MCF 10A (cell line): Measurements from ENCODE around the gene RNF25. TPM values are rescaled to one million over a fixed set of nuclear protein-coding genes. Genes with fewer than 3 reads are reported as not detected.
"Not testable (repeated sequence)": the region's sequence is repeated elsewhere in the genome, so short reads cannot be mapped to it uniquely, and the experiment has no call there.

ENCODE experiments used
- BruUV-seq: library from RNA; stranded (reverse); fragments of 400-500 nt; replicated peaks from 2 replicates; lab custom pipeline; 2021; lab: Mats Ljungman, UMichigan
- CTCF ChIA-PET: fragments of 300-600 bp; sonication (Branson Sonifier 250); formaldehyde crosslinking; extraction: SDS; loops from one replicate; lab custom pipeline; 2021; ENCODE audit warnings: antibody characterized with exemption, inconsistent platforms; lab: Yijun Ruan, JAX
- POLR2A ChIA-PET: fragments of 300-600, 350-650 bp; sonication (Branson Sonifier 250); formaldehyde crosslinking; extraction: SDS; loops from one replicate; lab custom pipeline; 2020; ENCODE audit warnings: antibody characterized with exemption, inconsistent platforms; lab: Yijun Ruan, JAX
- DNase-seq: peaks from one replicate; pipeline ENCODE4 v3.0.0-alpha.2; 2018; ENCODE audit not compliant: unreplicated experiment
- H3K27ac Mint-ChIP-seq: one replicate; pipeline ENCODE4 v1.8.0; 2022; ENCODE audit warnings: mild to moderate bottlenecking, low read depth, mixed read lengths; ENCODE audit not compliant: unreplicated experiment
- H3K27me3 Mint-ChIP-seq: one replicate; pipeline ENCODE4 v1.8.0; 2022; ENCODE audit warnings: mixed read lengths; ENCODE audit not compliant: insufficient read depth, unreplicated experiment
- H3K36me3 Mint-ChIP-seq: one replicate; pipeline ENCODE4 v1.8.0; 2022; ENCODE audit warnings: mild to moderate bottlenecking, moderate library complexity, mixed read lengths; ENCODE audit not compliant: insufficient read depth, unreplicated experiment
- H3K4me1 Mint-ChIP-seq: one replicate; pipeline ENCODE4 v1.8.0; 2022; ENCODE audit warnings: mixed read lengths; ENCODE audit not compliant: insufficient read depth, unreplicated experiment
- H3K4me3 Mint-ChIP-seq: one replicate; pipeline ENCODE4 v1.8.0; 2022; ENCODE audit warnings: mild to moderate bottlenecking, moderate library complexity, mixed read lengths; ENCODE audit not compliant: unreplicated experiment
- H3K9me3 Mint-ChIP-seq: one replicate; pipeline ENCODE4 v1.8.0; 2022; ENCODE audit warnings: mixed read lengths; ENCODE audit not compliant: unreplicated experiment
- intact Hi-C: fragments of 100-400 bp; cut with micrococcal nuclease; formaldehyde crosslinking; loops from 2 replicates; pipeline ENCODE4 v1.14.1; 2022
- total RNA-seq: library from RNA; stranded (reverse); gene quantifications from 2 replicates; pipeline ENCODE4 v1.2.3, GENCODE V29; 2022
- TF ChIP-seq, protein P1 (sequence below): fragments of 200-600 bp; IDR thresholded peaks from one replicate; pipeline ENCODE4 v1.8.0; 2022; ENCODE audit warnings: antibody characterized with exemption, mild to moderate bottlenecking; ENCODE audit not compliant: unreplicated experiment

RNF25 gene
- total RNA-seq, 1 experiment from 2014 or later: 60.8 TPM

DNA sequence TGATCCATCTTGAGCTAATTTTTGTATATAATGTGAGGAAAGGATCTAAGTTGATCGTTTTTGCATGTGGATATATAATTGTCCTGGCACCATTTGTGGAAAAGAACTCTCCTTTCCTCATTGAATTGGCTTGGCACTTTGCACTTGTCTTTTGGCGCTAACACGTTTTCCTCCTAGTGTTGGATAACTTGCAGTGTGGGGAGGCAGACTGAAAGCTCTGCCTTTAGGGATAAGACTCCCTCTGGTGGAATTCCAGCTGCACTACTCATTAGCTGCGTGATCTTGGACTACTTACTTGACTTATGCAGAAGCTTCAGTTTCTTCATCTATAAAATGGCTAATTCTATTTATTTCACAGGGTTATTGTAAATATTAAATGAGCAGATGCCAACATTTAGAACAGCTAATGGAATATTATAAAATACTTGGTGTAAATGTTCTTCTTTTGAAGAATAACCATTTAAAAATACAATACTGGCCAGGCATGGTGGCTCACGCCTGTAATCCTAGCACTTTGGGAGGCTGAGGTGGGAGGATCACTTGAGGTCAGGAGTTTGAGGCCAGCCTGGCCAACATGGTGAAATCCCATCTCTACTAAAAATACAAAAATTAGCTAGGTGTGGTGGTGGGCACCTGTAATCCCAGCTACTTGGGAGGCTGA, 15.7 kb upstream of the RNF25 start:
- TF ChIP-seq, protein P1, sequence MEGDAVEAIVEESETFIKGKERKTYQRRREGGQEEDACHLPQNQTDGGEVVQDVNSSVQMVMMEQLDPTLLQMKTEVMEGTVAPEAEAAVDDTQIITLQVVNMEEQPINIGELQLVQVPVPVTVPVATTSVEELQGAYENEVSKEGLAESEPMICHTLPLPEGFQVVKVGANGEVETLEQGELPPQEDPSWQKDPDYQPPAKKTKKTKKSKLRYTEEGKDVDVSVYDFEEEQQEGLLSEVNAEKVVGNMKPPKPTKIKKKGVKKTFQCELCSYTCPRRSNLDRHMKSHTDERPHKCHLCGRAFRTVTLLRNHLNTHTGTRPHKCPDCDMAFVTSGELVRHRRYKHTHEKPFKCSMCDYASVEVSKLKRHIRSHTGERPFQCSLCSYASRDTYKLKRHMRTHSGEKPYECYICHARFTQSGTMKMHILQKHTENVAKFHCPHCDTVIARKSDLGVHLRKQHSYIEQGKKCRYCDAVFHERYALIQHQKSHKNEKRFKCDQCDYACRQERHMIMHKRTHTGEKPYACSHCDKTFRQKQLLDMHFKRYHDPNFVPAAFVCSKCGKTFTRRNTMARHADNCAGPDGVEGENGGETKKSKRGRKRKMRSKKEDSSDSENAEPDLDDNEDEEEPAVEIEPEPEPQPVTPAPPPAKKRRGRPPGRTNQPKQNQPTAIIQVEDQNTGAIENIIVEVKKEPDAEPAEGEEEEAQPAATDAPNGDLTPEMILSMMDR: peak; percentile 63
- ChIA-PET CTCF (interaction anchor here (0.5 to 3.4 kb wide), 31 partner anchors 8 to 824 kb away, joined by 3 to 44 read pairs (median 4); partner anchors contain the start of genes BCS1L, RNF25, STK36 and TTLL4), POLR2A (interaction anchor here (0.7 to 2.4 kb wide), 5 partner anchors 15 to 400 kb away, joined by 3 to 18 read pairs (median 3); partner anchors contain the start of genes BCS1L, RNF25, STK36 and ZNF142)
- H3K4me1 Mint-ChIP-seq, BruUV-seq, H3K4me3 Mint-ChIP-seq, H3K9me3 Mint-ChIP-seq, H3K27me3 Mint-ChIP-seq, H3K27ac Mint-ChIP-seq: not testable (repeated sequence)
- intact Hi-C loops: loop anchor here (1.0 to 2.0 kb wide), 3 partner anchors 29 to 281 kb away; no protein-coding TSS in a partner anchor
- H3K36me3 Mint-ChIP-seq: peaks cover 24% of the 10 kb centered on the region
- DNase-seq: peak; percentile 83

DNA sequence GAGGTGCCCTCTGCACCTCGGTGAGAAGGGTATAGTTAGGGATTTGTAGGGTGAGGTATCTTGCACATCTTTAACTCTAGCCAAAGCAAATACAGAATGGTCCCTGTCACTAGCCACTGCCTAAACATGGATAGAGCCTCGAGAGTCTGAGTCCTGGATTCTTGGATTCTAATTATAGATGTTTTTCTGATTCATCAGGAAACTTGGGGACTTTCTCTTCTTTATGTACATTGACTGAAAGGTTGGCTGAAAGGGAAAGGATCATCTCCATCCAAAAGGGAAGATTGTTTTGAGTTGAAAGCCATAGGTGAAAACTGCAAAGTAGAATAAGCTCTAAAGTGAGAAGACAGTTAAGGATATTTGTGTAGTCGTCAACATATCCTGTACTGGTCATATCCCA, 8.3 kb upstream of the RNF25 start:
- TF ChIP-seq, protein P1: no peak
- Mint-ChIP-seq H3K36me3 (peaks cover 40% of the 10 kb centered on the region), H3K27me3 (no peaks in the 10 kb centered on the region), H3K4me3 (no peak overlapping the region), H3K9me3 (no peaks in the 10 kb centered on the region), H3K4me1 (peaks cover 5% of the 10 kb centered on the region), H3K27ac (no peak overlapping the region)
- ChIA-PET POLR2A (interaction anchor here (0.6 kb wide), 1 partner anchor 8 kb away, joined by 4 read pairs; the partner anchor contains the start of genes RNF25 and STK36), CTCF (interaction anchor here (0.5 to 1.5 kb wide), 2 partner anchors 166 to 168 kb away, joined by 3 to 6 read pairs; no protein-coding TSS in a partner anchor)
- no peak for DNase-seq
- intact Hi-C loops: no loop called here
- no TSS peak for BruUV-seq

DNA sequence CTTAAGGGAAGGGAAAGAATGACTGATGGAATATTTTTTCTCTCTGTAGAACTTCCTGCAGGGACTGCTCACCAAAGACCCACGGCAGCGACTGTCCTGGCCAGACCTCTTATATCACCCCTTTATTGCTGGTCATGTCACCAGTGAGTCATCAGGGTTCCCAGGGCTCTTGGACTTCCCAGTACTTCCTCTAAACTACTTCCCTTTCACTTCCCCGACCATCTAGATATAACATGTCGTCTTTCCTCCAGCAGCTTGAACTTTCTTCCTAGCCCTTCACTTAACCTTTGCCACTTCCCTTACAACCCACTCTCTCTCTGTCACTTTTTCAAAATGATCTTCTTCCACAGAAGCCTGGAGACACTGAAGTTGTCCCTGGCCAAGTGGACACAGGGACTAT, 7.3 kb upstream of the RNF25 start:
- BruUV-seq: no TSS peak
- TF ChIP-seq, protein P1: no peak
- Mint-ChIP-seq H3K27ac (no peak overlapping the region), H3K36me3 (peaks cover 34% of the 10 kb centered on the region), H3K9me3 (no peaks in the 10 kb centered on the region), H3K4me1 (peaks cover 5% of the 10 kb centered on the region), H3K27me3 (no peaks in the 10 kb centered on the region), H3K4me3 (no peak overlapping the region)
- no peak for DNase-seq
- intact Hi-C loops: no loop called here
- ChIA-PET CTCF (interaction anchor here (1.6 kb wide), 1 partner anchor 8 kb away, joined by 3 read pairs; no protein-coding TSS in a partner anchor), POLR2A (no interaction called here)

DNA sequence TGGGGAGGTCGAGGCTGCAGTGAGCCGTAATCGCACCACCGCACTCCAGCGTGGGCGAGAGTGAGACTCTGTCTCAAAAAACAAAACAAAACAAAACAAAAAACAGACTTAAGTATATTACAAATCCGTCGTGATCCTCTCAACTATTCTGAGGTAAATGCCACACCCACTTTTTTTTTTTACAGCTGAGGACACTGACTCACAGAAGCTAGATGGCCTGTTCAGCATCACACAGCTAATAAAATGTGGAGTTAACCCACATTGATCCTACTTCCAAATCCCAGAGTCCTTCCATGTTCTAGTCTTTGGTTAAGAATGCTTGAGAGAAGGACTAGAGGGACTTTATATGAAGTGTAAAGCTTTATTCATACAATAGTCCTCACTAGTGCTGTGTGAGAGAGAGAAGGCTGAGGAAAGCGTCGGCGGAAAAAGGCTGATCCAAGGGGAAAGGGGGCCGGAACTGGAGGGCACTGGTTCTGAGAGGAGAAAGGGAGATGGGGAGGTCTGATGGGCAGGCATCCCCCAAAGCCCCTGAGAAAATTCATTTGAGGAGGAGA, 627 bp downstream of the RNF25 start:
- intact Hi-C loops: loop anchor here (1.0 kb wide), 1 partner anchor 12 kb away; the partner anchor contains the start of genes BCS1L and ZNF142
- Mint-ChIP-seq H3K4me3 (peak overlapping the region; percentile 96), H3K9me3 (no peaks in the 10 kb centered on the region), H3K27me3 (no peaks in the 10 kb centered on the region), H3K27ac (peak overlapping the region; percentile 97), H3K4me1 (peaks cover 18% of the 10 kb centered on the region), H3K36me3 (peaks cover 30% of the 10 kb centered on the region)
- ChIA-PET CTCF (interaction anchor here (0.6 to 7.5 kb wide), 15 partner anchors 11 to 858 kb away, joined by 3 to 44 read pairs (median 3); partner anchors contain the start of genes BCS1L and ZNF142), POLR2A (interaction anchor here (0.8 to 6.5 kb wide), 14 partner anchors 9 to 179 kb away, joined by 3 to 105 read pairs (median 4); partner anchors contain the start of genes BCS1L, USP37 and ZNF142)
- TF ChIP-seq, protein P1: no peak
- TSS peak; percentile 71 for BruUV-seq
- DNase-seq: peak; percentile 28
